Karpas-422 (cell line): Measurements from ENCODE around the gene SDSL. TPM values are rescaled to one million over a fixed set of nuclear protein-coding genes. Genes with fewer than 3 reads are reported as not detected.

Source experiments
- DNase-seq: peaks from one replicate; pipeline ENCODE4 v3.0.0-alpha.2; 2015
- H2AFZ ChIP-seq: fragments of 200-600 bp; sonication (generic); 2 replicates; pipeline ENCODE4 v1.6.1; 2014; ENCODE audit warnings: antibody characterized with exemption, low read length, mixed read lengths
- H3K27ac ChIP-seq: fragments of 200-600 bp; sonication (generic); 2 replicates; pipeline ENCODE4 v1.5.1; 2014; ENCODE audit warnings: mild to moderate bottlenecking, low read length, moderate library complexity
- H3K27me3 ChIP-seq: fragments of 200-600 bp; sonication (generic); 2 replicates; pipeline ENCODE4 v1.6.1; 2014; ENCODE audit warnings: low read length, mixed read lengths
- H3K36me3 ChIP-seq: fragments of 200-600 bp; sonication (generic); 2 replicates; pipeline ENCODE4 v1.6.1; 2014; ENCODE audit warnings: low read length, mixed read lengths; ENCODE audit not compliant: insufficient read depth
- H3K4me1 ChIP-seq: fragments of 200-600 bp; sonication (generic); 2 replicates; pipeline ENCODE4 v1.6.1; 2014; ENCODE audit warnings: mild to moderate bottlenecking, low read length, mixed read lengths
- H3K4me2 ChIP-seq: fragments of 200-600 bp; sonication (generic); 2 replicates; pipeline ENCODE4 v1.6.1; 2014; ENCODE audit warnings: low read length, low read depth, mild to moderate bottlenecking; ENCODE audit not compliant: poor library complexity, severe bottlenecking
- H3K4me3 ChIP-seq: fragments of 200-600 bp; sonication (generic); 2 replicates; pipeline ENCODE4 v1.5.1; 2014; ENCODE audit warnings: mild to moderate bottlenecking, antibody characterized with exemption, low read length, mixed read lengths
- H3K79me2 ChIP-seq: fragments of 200-600 bp; sonication (generic); 2 replicates; pipeline ENCODE4 v1.6.1; 2014; ENCODE audit warnings: mild to moderate bottlenecking, low read length, mixed read lengths
- H3K9ac ChIP-seq: fragments of 200-600 bp; sonication (generic); 2 replicates; pipeline ENCODE4 v1.6.0; 2014; ENCODE audit warnings: low read length
- H3K9me2 ChIP-seq: fragments of 200-600 bp; sonication (generic), shearing (Covaris generic); replicated peaks from 2 replicates; pipeline ENCODE4 v1.6.0; 2014; ENCODE audit warnings: mild to moderate bottlenecking, low read length, moderate library complexity; ENCODE audit not compliant: insufficient read depth
- H3K9me3 ChIP-seq: fragments of 300-700, 200-600 bp; sonication (generic); 2 replicates; pipeline ENCODE4 v1.6.1; 2014; ENCODE audit warnings: low read length, mixed read lengths
- H4K20me1 ChIP-seq: fragments of 200-600 bp; sonication (generic); 2 replicates; pipeline ENCODE4 v1.6.1; 2014; ENCODE audit warnings: mild to moderate bottlenecking, antibody characterized with exemption, low read length, low read depth; ENCODE audit not compliant: insufficient read depth
- total RNA-seq: library from RNA; depleted of rRNA; stranded (reverse); fragments of >200 nt; shearing (Covaris generic); gene quantifications from 2 replicates; pipeline ENCODE4 v1.2.3, GENCODE V29; 2014; ENCODE audit warnings: low replicate concordance

Gene SDSL
- total RNA-seq, 1 experiment from 2014 or later: not detected

- H2AFZ ChIP-seq: no peak overlapping the region
- no peak overlapping the region for H3K9ac ChIP-seq
- H3K4me1 ChIP-seq: no peaks in the 10 kb centered on the region; the same call in 1 of the 2 replicates
- H3K36me3 ChIP-seq: no peaks in the 10 kb centered on the region
- H4K20me1 ChIP-seq: no peaks in the 10 kb centered on the region
- no peaks in the 10 kb centered on the region for H3K79me2 ChIP-seq
- DNase-seq: no peak
- H3K27ac ChIP-seq: no peak overlapping the region
- H3K9me3 ChIP-seq: no peaks in the 10 kb centered on the region
- H3K27me3 ChIP-seq: no peaks in the 10 kb centered on the region
- H3K4me3 ChIP-seq: no peak overlapping the region
- H3K9me2 ChIP-seq: no peaks in the 10 kb centered on the region
- H3K4me2 ChIP-seq: no peak overlapping the region
These were observed 23.6 kb upstream of the SDSL start for GRCh38 chr12:113398346-113399290.

- Histone ChIP-seq H4K20me1 (no peaks in the 10 kb centered on the region), H3K79me2 (no peaks in the 10 kb centered on the region), H3K4me1 (no peaks in the 10 kb centered on the region), H3K9me2 (no peaks in the 10 kb centered on the region), H2AFZ (no peak overlapping the region), H3K9me3 (no peaks in the 10 kb centered on the region), H3K4me3 (no peak overlapping the region), H3K27me3 (no peaks in the 10 kb centered on the region), H3K27ac (no peak overlapping the region), H3K36me3 (no peaks in the 10 kb centered on the region), H3K4me2 (no peak overlapping the region), H3K9ac (no peak overlapping the region)
- no peak for DNase-seq
These were observed 22.7 kb upstream of the SDSL start for GRCh38 chr12:113399490-113399889.

DNA sequence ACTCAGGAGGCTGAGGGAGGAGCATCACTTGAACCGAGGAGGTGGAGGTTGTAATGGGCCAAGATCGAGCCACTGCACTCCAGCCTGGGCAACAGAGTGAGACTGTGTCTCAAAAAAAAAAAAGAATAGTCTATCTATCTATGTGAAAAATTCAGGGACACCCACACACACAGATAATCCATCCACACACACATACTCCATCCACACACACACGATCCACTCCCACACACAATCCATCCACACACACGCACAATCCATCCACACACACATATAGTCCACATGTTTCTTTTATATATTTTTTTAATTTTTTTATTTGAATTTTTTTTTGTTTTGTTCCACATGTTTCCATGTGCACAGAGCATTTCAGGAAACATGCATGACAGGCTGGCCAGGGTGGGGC lies 21.8 kb upstream of the SDSL start:
- H3K9ac ChIP-seq: no peak overlapping the region
- H3K9me2 ChIP-seq: no peaks in the 10 kb centered on the region
- DNase-seq: no peak
- no peaks in the 10 kb centered on the region for H3K79me2 ChIP-seq
- H3K27ac ChIP-seq: no peak overlapping the region
- no peaks in the 10 kb centered on the region for H3K36me3 ChIP-seq
- no peaks in the 10 kb centered on the region for H4K20me1 ChIP-seq
- H2AFZ ChIP-seq: no peak overlapping the region
- no peak overlapping the region for H3K4me3 ChIP-seq
- no peaks in the 10 kb centered on the region for H3K4me1 ChIP-seq
- no peak overlapping the region for H3K4me2 ChIP-seq
- H3K9me3 ChIP-seq: no peaks in the 10 kb centered on the region
- H3K27me3 ChIP-seq: no peaks in the 10 kb centered on the region

DNA sequence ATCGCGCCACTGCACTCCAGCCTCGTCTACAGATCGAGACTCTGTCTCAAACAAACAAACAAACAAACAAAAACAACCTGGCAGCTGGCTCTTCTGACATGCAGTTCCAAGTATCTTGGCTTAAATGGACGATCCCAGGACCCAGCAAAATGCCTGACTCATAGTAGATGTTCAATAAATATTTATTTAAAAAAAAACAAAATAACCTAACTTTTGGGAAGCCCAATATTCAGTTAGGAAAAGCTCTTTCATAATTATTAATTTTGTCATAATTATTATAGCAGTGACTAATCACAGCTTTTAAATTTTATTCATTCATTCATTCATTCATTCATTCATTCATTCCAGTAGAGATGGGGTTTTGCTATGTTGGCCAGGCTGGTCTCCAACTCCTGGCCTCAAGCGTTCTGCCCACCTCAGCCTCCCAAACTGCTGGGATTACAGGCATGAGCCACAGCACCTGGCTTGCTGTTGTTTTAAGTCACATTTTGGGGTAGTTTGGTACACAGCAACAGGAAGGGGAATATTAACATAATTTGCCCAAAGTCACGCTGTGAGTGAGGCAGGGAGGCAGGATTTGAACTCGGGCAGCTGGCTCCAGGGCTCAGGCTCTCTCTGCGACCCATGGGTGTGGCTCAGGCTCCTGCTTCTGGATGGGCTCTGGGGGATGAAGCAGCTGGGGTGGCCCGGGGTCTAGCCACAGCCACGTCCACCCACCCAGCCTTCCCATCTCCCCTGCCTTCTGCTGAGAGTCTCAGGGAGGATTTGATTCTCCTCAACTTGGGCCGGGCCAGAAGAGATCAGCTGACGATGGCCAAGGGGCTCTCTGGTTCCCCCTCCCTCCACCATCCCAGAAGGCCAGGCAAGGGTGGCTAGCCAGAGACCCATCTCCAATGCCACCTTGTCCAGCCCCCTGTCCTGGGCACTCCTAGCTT lies 20.8 kb upstream of the SDSL start:
- DNase-seq: no peak
- Histone ChIP-seq H3K9me2 (no peaks in the 10 kb centered on the region), H3K27me3 (no peaks in the 10 kb centered on the region), H4K20me1 (no peaks in the 10 kb centered on the region), H3K79me2 (no peaks in the 10 kb centered on the region), H3K27ac (no peak overlapping the region), H3K4me2 (no peak overlapping the region), H3K4me1 (no peaks in the 10 kb centered on the region), H3K36me3 (no peaks in the 10 kb centered on the region), H3K4me3 (no peak overlapping the region), H3K9me3 (no peaks in the 10 kb centered on the region), H2AFZ (no peak overlapping the region), H3K9ac (no peak overlapping the region)

- H3K9ac ChIP-seq: no peak overlapping the region
- no peak overlapping the region for H3K27ac ChIP-seq
- no peaks in the 10 kb centered on the region for H3K36me3 ChIP-seq
- H3K4me2 ChIP-seq: no peak overlapping the region
- H3K27me3 ChIP-seq: no peaks in the 10 kb centered on the region
- H2AFZ ChIP-seq: no peak overlapping the region
- no peaks in the 10 kb centered on the region for H4K20me1 ChIP-seq
- H3K9me2 ChIP-seq: no peaks in the 10 kb centered on the region
- no peaks in the 10 kb centered on the region for H3K79me2 ChIP-seq
- no peak for DNase-seq
- H3K4me1 ChIP-seq: no peaks in the 10 kb centered on the region
- no peak overlapping the region for H3K4me3 ChIP-seq
- no peaks in the 10 kb centered on the region for H3K9me3 ChIP-seq
These were observed 19.5 kb upstream of the SDSL start for GRCh38 chr12:113402586-113403260.

GRCh38 chr12:113403435-113404415 lies 18.5 kb upstream of the SDSL start, which contains the start of gene SDS:
Gene SDS, minus strand, starts transcription at chr12:113403887. Its CDS starts 4,179 bp downstream, at chr12:113399708.
- H3K27ac ChIP-seq: no peak within 1 kb of the TSS
- no peaks in the 10 kb centered on the region for H3K79me2 ChIP-seq
- no peaks in the 10 kb centered on the region for H3K9me2 ChIP-seq
- no peaks in the 10 kb centered on the region for H3K27me3 ChIP-seq
- no peaks in the 10 kb centered on the region for H3K9me3 ChIP-seq
- no peaks in the 10 kb centered on the region for H3K36me3 ChIP-seq
- no peak within 1 kb of the TSS for H3K4me3 ChIP-seq
- H4K20me1 ChIP-seq: no peaks in the 10 kb centered on the region
- no peaks in the 10 kb centered on the region for H3K4me1 ChIP-seq
- no peak within 1 kb of the TSS for H2AFZ ChIP-seq
- no peak within 1 kb of the TSS for H3K9ac ChIP-seq
- no peak within 1 kb of the TSS for H3K4me2 ChIP-seq
- no peak for DNase-seq

DNA sequence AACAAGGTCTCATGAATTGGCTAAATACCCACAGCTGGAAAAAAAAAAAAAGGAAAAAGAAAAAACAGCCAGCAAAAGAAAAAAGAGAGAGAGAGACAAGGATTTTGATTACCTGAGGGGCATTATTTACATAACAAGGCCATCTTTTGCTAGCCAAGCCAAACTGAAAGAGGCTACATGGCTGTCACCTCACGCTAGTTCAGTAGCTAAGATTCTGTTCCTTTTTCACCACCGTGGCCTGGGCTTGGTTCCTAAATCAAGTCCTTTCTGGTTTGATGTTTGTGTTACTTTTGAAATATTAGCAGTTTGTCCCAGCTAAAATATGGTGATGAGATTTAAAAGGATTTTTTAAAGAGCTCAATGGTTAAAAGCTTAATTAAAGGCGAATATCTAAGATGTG lies 16.5 kb upstream of the SDSL start:
- Histone ChIP-seq H3K9me2 (no peaks in the 10 kb centered on the region), H2AFZ (no peak overlapping the region), H3K9ac (no peak overlapping the region), H3K4me2 (no peak overlapping the region), H3K27me3 (no peaks in the 10 kb centered on the region), H4K20me1 (no peaks in the 10 kb centered on the region), H3K36me3 (no peaks in the 10 kb centered on the region), H3K4me3 (no peak overlapping the region), H3K4me1 (no peaks in the 10 kb centered on the region), H3K9me3 (no peaks in the 10 kb centered on the region), H3K79me2 (no peaks in the 10 kb centered on the region), H3K27ac (no peak overlapping the region)
- DNase-seq: no peak
